Measurements from ENCODE around the gene NALF2.

DNA sequence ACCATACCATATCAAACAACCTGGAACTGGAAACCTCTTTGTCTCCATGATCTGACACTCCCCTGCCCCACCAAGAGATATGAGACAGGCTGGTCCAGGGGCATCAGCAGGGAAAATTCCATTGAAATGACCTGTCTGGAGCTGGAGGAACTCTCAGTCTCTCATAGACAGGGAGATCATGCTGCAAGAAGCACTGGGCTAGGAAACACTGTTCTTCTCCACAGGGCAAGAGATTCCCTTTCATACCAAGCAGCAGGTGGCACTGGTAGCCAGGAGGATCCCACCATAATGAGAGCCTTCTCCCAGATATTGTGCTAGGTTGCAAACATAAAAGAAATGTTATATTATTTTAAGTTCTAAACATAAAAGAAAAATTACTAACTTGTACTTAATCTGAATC, 14.5 kb upstream of the NALF2 start:
- TF ChIP-seq YY1 (IDR thresholded peaks at IDR 0.05; ENCODE audit: insufficient read depth, insufficient read length): no peak
- no peak for TF ChIP-seq ZNF274 (IDR thresholded peaks at IDR 0.05; ENCODE audit: low read depth, low read length)
